ENCODE results near the gene NOP53. TPM values are rescaled to one million over a fixed set of nuclear protein-coding genes. Genes with fewer than 3 reads are reported as not detected.

NOP53 gene
- total and polyA plus RNA-seq, 2 of the 4 experiments (the other 2 are of a cell fraction) = 59.5 to 83.2 TPM

DNA sequence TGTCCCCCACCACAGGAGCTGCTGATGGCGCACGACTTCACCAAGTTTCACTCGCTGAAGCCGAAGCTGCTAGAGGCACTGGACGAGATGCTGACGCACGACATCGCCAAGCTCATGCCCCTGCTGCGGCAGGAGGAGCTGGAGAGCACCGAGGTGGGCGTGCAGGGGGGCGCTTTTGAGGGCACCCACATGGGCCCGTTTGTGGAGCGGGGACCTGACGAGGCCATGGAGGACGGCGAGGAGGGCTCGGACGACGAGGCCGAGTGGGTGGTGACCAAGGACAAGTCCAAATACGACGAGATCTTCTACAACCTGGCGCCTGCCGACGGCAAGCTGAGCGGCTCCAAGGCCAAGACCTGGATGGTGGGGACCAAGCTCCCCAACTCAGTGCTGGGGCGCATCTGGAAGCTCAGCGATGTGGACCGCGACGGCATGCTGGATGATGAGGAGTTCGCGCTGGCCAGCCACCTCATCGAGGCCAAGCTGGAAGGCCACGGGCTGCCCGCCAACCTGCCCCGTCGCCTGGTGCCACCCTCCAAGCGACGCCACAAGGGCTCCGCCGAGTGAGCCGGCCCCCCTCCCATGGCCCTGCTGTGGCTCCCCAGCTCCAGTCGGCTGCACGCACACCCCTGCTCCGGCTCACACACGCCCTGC is 4.4 kb upstream of the NOP53 start:
- Histone ChIP-seq H4K20me1 (ENCODE audit: insufficient read depth, low read length) (peaks cover 18% of the 10 kb centered on the region), H3K18ac (ENCODE audit: low read depth, low read length) (no peak overlapping the region), H3K9me1 (ENCODE audit: insufficient read depth, low read length) (0 out of 2 replicates have a peak, but pooled peaks cover 4% of the 10 kb centered on the region), H3K79me1 (ENCODE audit: low read depth in 1 of 2, low read length in 2 of 2) (peaks cover 20 to 65% of the 10 kb centered on the region in 2 experiments), H2BK5ac (ENCODE audit: low read depth, low read length, poor library complexity, severe bottlenecking) (no peak overlapping the region), H3K27me3 (ENCODE audit: control insufficient read depth, insufficient read depth, low read length) (no peaks in the 10 kb centered on the region), H3K4me3 (ENCODE audit: insufficient read depth, low read depth, low read length) (no peak overlapping the region), H4K5ac (ENCODE audit: low read depth, low read length) (no peak overlapping the region), H2AFZ (replicated peaks; ENCODE audit: low read length, poor library complexity) (no peak overlapping the region), H3K9me3 (ENCODE audit: control insufficient read depth, insufficient read depth, low read length) (peaks cover 6% of the 10 kb centered on the region; the same call in 1 of the 2 replicates), H3K14ac (replicated peaks; ENCODE audit: low read depth, low read length) (no peak overlapping the region), H3K4me1 (ENCODE audit: control insufficient read depth, insufficient read depth, low read length) (peaks cover 17% of the 10 kb centered on the region), H2AK5ac (ENCODE audit: low read depth, low read length) (no peak overlapping the region), H3K23ac (ENCODE audit: low read depth, low read length) (no peak overlapping the region), H4K8ac (ENCODE audit: low read depth in 2 of 2, low read length in 2 of 2) (no peak overlapping the region), H2AK9ac (replicated peaks; ENCODE audit: low read depth, low read length, poor library complexity) (no peak overlapping the region), H3K4me2 (ENCODE audit: low read depth, low read length) (no peak overlapping the region), H2BK15ac (ENCODE audit: low read depth, low read length) (no peak overlapping the region), H4K91ac (ENCODE audit: insufficient read depth, low read depth, low read length) (no peak overlapping the region), H2BK120ac (ENCODE audit: low read depth, low read length) (no peak overlapping the region), H3K4ac (ENCODE audit: low read depth, low read length) (no peak overlapping the region), H3K27ac (ENCODE audit: insufficient read depth, low read length) (no peak overlapping the region), H3K36me3 (ENCODE audit: control insufficient read depth, insufficient read depth, low read length) (peaks cover 54% of the 10 kb centered on the region), H2BK20ac (ENCODE audit: low read depth, low read length) (no peak overlapping the region), H3K9ac (ENCODE audit: low read depth, low read length) (no peak overlapping the region), H3K56ac (ENCODE audit: extremely low read depth, insufficient read depth, low read length) (no peak overlapping the region)
- CTCF ChIA-PET = interaction anchor here (1.5 kb wide), 1 partner anchor 22 kb away, joined by 3 read pairs; no protein-coding TSS in a partner anchor
- intact Hi-C loops (cut with micrococcal nuclease) = no loop called here
- no peak for ATAC-seq (ENCODE audit: low read depth)
- in situ Hi-C loops (cut with MboI; ENCODE audit: low sequenced_read_pairs) = no loop called here
- DNase-seq = no peak
- dilution Hi-C loops (cut with HindIII; ENCODE audit: low sequenced_read_pairs, unreplicated experiment) = no loop called here
- POLR2A ChIA-PET (ENCODE audit: unreplicated experiment) = no interaction called here
- BruUV-seq (replicated peaks) = no TSS peak
- WGBS, 2 experiments (ENCODE audit: extremely low coverage in 2 of 2, insufficient read length in 1 of 2) = 92% methylated on average over 33 of the region's 48 CpGs; no CpG with 5 or more reads in 1 of the 2 experiments
- TF ChIP-seq SMC3 (IDR thresholded peaks at IDR 0.05; ENCODE audit: low read depth, low read length) (no peak), CEBPB (IDR thresholded peaks at IDR 0.05; ENCODE audit: low read depth, low read length) (no peak), MAFK (IDR thresholded peaks at IDR 0.05; ENCODE audit: low read depth, low read length) (no peak), MAZ (IDR thresholded peaks at IDR 0.05; ENCODE audit: borderline replicate concordance, low read depth, low read length) (no peak), RCOR1 (IDR thresholded peaks at IDR 0.05; ENCODE audit: insufficient replicate concordance, low read length) (no peak), FOS (IDR thresholded peaks at IDR 0.05; ENCODE audit: low read depth, low read length) (no peak), BHLHE40 (IDR thresholded peaks at IDR 0.05; ENCODE audit: low read depth, low read length) (no peak), RAD21 (IDR thresholded peaks at IDR 0.05; ENCODE audit: low read length) (no peak), MXI1 (IDR thresholded peaks at IDR 0.05; ENCODE audit: borderline replicate concordance, low read depth, low read length) (no peak)
- TF ChIP-seq, protein P1, sequence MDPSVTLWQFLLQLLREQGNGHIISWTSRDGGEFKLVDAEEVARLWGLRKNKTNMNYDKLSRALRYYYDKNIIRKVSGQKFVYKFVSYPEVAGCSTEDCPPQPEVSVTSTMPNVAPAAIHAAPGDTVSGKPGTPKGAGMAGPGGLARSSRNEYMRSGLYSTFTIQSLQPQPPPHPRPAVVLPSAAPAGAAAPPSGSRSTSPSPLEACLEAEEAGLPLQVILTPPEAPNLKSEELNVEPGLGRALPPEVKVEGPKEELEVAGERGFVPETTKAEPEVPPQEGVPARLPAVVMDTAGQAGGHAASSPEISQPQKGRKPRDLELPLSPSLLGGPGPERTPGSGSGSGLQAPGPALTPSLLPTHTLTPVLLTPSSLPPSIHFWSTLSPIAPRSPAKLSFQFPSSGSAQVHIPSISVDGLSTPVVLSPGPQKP (IDR thresholded peaks at IDR 0.05; ENCODE audit: borderline replicate concordance, low read depth, low read length) = no peak
- TF ChIP-seq, protein P2, sequence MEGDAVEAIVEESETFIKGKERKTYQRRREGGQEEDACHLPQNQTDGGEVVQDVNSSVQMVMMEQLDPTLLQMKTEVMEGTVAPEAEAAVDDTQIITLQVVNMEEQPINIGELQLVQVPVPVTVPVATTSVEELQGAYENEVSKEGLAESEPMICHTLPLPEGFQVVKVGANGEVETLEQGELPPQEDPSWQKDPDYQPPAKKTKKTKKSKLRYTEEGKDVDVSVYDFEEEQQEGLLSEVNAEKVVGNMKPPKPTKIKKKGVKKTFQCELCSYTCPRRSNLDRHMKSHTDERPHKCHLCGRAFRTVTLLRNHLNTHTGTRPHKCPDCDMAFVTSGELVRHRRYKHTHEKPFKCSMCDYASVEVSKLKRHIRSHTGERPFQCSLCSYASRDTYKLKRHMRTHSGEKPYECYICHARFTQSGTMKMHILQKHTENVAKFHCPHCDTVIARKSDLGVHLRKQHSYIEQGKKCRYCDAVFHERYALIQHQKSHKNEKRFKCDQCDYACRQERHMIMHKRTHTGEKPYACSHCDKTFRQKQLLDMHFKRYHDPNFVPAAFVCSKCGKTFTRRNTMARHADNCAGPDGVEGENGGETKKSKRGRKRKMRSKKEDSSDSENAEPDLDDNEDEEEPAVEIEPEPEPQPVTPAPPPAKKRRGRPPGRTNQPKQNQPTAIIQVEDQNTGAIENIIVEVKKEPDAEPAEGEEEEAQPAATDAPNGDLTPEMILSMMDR (conservative IDR thresholded peaks at IDR 0.05; ENCODE audit: low read depth, low read length) = no peak

Measured in IMR-90 (cell line).